Activated naive CD4-positive, alpha-beta T cell treated with anti-CD3 and anti-CD28 coated beads, Interleukin-2, amount 50 U/mL, for 24 hours (primary cell): ENCODE results near the gene SMOC2.

ENCODE experiments used
- H3K27ac Mint-ChIP-seq: one replicate; pipeline ENCODE4 v1.8.0; 2021; ENCODE audit warnings: mild to moderate bottlenecking, mixed read lengths
- H3K27me3 Mint-ChIP-seq: one replicate; pipeline ENCODE4 v1.8.0; 2021; ENCODE audit warnings: mixed read lengths
- H3K36me3 Mint-ChIP-seq: one replicate; pipeline ENCODE4 v1.8.0; 2021; ENCODE audit warnings: mixed read lengths
- H3K4me1 Mint-ChIP-seq: one replicate; pipeline ENCODE4 v1.8.0; 2021; ENCODE audit warnings: mixed read lengths
- H3K4me3 Mint-ChIP-seq: one replicate; pipeline ENCODE4 v1.8.0; 2021; ENCODE audit warnings: mild to moderate bottlenecking, mixed read lengths
- H3K9me3 Mint-ChIP-seq: one replicate; pipeline ENCODE4 v1.8.0; 2021; ENCODE audit warnings: mixed read lengths

The SMOC2 gene

DNA sequence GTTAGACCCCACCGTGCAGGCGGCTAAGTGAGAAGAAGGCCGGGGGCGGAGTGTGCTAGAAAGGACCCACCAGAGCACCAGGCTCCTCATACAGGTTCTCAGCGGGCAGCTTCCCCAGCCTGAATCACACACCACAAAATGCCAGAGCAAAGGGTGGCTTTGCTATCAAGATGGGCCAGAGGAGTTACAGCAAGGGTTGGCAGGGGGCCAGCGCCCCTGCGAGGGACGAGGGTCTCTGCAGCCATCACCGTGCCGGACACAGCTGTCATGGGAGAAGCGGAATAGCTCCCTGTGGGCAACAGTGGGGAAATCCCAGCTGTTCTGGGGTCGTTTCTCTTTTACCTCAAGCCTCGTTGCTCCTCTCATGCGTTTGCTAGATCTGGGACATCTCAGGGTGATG lies 206.3 kb downstream of the SMOC2 start:
- Mint-ChIP-seq H3K27ac (no peak overlapping the region), H3K4me3 (no peak overlapping the region), H3K27me3 (peaks cover 4% of the 10 kb centered on the region), H3K36me3 (no peaks in the 10 kb centered on the region), H3K4me1 (no peaks in the 10 kb centered on the region), H3K9me3 (no peaks in the 10 kb centered on the region)

DNA sequence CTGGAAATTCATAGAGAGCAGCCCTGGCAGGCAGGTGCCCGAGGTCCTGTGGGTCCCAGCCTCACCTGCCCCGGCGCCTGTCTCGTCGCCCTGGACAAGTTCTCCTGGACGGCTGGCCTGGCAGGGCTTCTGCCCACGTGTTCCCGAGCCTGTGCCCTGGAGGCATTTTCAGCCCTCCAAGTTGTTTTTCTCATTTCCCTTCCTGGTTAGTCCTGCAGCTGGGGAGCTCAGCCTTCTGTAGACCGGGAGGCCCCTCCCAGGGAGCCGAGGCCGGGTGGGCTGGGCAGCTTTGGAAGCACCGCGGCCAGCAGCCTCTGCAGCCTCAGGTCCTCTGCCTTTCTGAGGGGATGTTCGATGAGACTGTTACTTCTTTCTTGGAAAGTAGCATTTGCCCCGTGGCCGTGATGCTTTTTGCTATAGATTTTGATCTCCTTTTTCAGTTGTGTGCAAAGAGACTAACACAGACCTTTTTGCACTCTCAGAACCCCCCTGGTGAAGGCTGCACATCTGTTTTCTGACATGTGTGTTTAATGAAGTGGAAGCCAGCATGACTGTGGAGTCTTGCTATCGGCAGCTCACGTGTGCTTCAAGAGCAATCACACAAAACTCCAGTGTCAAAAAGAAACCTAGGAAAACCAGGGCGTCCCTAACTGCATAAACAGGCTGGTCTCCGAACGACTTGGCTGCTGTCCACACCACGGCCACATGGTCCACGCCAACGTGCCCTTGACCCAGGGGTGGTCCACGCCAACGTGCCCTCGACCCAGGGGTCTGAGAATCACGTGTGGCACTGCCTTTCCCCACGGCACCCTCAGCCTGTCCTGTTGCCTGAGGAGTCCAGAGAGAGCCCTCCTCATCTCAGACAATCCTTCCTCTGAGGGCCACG lies 207.5 kb downstream of the SMOC2 start:
- Mint-ChIP-seq H3K4me3 (no peak overlapping the region), H3K9me3 (no peaks in the 10 kb centered on the region), H3K27me3 (peaks cover 4% of the 10 kb centered on the region), H3K4me1 (no peaks in the 10 kb centered on the region), H3K27ac (no peak overlapping the region), H3K36me3 (no peaks in the 10 kb centered on the region)

DNA sequence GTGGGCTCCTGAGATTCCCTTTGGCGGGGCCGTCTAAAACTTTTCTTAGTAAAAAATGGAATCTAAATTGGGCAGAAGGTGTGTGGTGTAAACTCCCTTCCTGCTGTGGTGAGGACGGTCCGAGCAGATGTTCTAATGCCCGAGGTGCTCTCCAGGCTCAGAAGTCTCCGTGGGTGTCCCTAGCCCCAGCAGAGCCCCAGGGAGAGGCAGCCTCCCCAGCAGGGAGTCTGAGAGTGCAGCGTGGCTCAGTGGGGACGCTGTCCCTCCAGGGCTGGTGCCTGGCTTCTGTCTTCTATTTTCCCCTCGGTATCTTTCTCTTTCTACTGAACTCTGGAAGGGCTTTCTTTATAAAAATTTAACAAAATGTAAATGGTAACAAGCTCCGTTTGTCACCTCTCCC lies 208.2 kb downstream of the SMOC2 start:
- Mint-ChIP-seq H3K27ac (no peak overlapping the region), H3K9me3 (no peaks in the 10 kb centered on the region), H3K27me3 (peaks cover 4% of the 10 kb centered on the region), H3K4me3 (no peak overlapping the region), H3K36me3 (no peaks in the 10 kb centered on the region), H3K4me1 (no peaks in the 10 kb centered on the region)

- Mint-ChIP-seq H3K27me3 (peaks cover 4% of the 10 kb centered on the region), H3K9me3 (no peaks in the 10 kb centered on the region), H3K27ac (no peak overlapping the region), H3K36me3 (no peaks in the 10 kb centered on the region), H3K4me3 (no peak overlapping the region), H3K4me1 (no peaks in the 10 kb centered on the region)
Measured at GRCh38 chr6:168650671-168651111, 209.7 kb downstream of the SMOC2 start.

DNA sequence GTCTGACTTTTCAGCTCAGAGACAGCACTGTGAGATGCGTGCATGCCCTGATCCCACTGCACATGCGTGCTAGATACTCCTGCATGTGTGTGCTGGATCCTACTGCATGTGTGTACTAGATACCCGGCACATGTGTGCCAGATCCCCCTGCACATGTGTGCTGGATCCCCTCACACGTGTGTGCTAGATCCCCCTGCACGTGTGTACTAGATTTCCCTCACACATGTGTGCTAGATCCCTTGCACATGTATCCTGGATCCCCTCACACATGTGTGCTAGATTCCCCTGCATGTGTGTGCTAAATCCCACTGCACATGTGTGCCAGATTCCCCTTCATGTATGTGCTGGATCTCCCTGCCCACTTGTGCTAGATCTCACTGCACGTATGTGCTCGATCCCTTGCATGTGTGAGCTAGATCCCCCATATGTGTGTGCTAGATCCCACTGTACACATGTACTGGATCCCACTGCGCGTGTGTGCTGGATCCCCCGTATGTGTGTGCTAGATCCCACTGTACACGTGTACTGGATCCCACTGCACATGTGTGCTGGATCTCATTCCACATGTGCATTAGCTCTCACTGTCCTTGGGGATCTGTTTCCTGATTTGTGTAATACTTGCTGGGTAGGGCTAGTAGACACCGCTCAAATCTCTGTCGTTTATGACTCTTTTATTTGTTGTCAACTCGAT lies 214.6 kb downstream of the SMOC2 start:
- Mint-ChIP-seq H3K27ac (no peak overlapping the region), H3K27me3 (no peaks in the 10 kb centered on the region), H3K36me3 (no peaks in the 10 kb centered on the region), H3K9me3 (no peaks in the 10 kb centered on the region), H3K4me1 (no peaks in the 10 kb centered on the region), H3K4me3 (no peak overlapping the region)

DNA sequence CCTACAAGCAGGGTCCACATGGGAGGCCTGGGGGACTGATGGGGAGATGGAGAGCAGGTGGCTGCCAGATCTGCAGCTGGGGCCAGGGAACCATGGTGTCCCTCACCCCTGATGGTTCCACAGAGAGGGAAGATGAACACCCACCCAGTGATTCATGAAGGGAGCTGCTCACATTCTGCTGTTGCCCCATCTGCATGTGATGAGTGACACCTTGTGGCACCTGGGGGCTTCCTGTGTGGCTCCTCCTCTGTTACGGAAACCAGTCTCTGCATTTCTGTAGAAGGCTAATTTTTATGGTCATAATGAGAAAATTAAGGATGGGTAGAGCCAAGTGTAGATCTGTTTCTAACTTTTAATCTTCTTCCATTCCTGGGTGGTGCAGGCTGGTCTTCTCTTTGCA lies 217.1 kb downstream of the SMOC2 start:
- no peaks in the 10 kb centered on the region for H3K9me3 Mint-ChIP-seq
- H3K27me3 Mint-ChIP-seq, result peaks cover 4% of the 10 kb centered on the region
- no peaks in the 10 kb centered on the region for H3K36me3 Mint-ChIP-seq
- no peak overlapping the region for H3K4me3 Mint-ChIP-seq
- no peaks in the 10 kb centered on the region for H3K4me1 Mint-ChIP-seq
- H3K27ac Mint-ChIP-seq, result no peak overlapping the region

DNA sequence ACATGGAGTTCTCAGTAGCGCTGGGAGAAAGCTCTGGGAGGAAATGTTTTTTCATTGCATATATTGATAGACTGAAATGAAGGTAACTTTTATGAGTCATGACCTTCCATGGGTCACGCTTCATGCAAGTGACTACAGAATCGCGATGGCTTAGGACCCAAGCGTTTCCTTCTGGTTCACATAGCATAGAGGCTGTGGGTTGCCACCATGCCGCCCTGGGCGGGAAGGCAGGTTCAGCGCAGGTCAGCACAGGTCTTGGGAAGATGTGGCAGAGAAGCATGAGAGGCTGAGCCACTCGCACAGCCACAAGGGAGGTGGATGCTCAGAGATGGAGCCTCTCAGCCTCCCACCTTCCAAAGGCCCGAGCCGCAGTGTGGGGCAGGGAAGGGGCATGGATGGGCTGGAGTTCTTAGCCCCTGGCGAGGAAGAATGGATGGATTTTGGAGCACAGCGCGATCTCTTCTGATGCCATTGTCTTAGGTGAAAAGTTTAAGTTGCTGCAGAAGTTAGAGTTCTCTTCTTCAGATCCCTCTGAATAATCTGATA lies 219.5 kb downstream of the SMOC2 start:
- no peaks in the 10 kb centered on the region for H3K36me3 Mint-ChIP-seq
- no peak overlapping the region for H3K27ac Mint-ChIP-seq
- no peaks in the 10 kb centered on the region for H3K4me1 Mint-ChIP-seq
- H3K9me3 Mint-ChIP-seq, result no peaks in the 10 kb centered on the region
- no peak overlapping the region for H3K4me3 Mint-ChIP-seq
- peaks cover 4% of the 10 kb centered on the region for H3K27me3 Mint-ChIP-seq

DNA sequence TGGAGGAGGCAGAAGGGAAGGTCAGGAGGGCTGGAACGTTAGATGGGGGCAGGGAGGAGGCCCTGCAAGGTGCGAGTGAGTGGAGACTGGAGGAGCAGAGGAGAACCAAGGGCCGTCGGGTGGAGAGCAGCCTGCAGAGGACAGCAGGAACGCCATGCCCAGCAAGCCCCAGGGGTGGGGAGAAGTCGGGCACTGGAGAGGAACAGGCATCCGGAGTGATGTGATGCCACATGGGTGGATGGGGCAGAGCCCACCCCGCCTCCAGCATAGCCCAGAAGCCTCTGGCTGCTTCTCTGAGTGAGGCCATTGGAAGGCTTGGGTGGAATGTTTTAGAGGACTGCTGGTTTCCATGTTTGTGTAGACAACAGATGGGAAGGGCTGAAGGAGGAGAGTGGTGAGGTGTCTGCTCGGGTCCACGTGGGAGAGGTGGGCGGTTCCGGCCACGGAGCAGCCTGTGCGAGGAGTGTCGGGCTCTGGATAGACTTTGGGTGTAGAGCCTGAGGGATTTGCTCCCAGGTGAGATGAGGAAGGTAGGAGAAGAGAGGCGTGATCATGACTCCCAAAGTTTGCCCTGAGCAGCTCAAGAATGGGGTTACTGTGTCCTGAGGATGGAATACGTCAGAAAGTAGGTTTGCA lies 221.4 kb downstream of the SMOC2 start:
- no peaks in the 10 kb centered on the region for H3K4me1 Mint-ChIP-seq
- peaks cover 4% of the 10 kb centered on the region for H3K27me3 Mint-ChIP-seq
- H3K27ac Mint-ChIP-seq, result no peak overlapping the region
- H3K36me3 Mint-ChIP-seq, result no peaks in the 10 kb centered on the region
- no peak overlapping the region for H3K4me3 Mint-ChIP-seq
- H3K9me3 Mint-ChIP-seq, result no peaks in the 10 kb centered on the region

DNA sequence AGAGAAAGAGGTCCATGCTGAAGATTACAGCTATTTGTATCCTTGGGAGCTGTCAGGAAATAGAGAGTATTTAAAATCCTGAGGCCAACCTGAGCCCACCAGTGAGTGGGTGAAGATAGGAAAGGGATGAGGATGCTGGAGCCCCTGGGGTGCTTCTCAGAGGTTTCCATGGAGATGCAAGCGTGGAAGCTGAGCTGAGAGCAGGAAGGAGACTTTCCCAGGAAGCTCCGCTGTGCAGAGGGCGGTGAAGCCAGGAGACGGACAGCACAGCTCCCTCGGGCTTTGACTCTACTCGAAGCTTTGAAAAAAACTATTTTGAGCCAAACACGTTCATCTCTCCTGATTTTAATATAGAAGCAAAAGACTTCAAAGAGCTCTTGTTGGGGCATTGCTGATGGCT lies 222.1 kb downstream of the SMOC2 start:
- Mint-ChIP-seq H3K27me3 (peaks cover 4% of the 10 kb centered on the region), H3K27ac (no peak overlapping the region), H3K9me3 (no peaks in the 10 kb centered on the region), H3K4me1 (no peaks in the 10 kb centered on the region), H3K4me3 (no peak overlapping the region), H3K36me3 (no peaks in the 10 kb centered on the region)

GRCh38 chr6:168664956-168665355 lies 224.0 kb downstream of the SMOC2 start:
- Mint-ChIP-seq H3K4me3 (no peak overlapping the region), H3K36me3 (no peaks in the 10 kb centered on the region), H3K27ac (no peak overlapping the region), H3K9me3 (no peaks in the 10 kb centered on the region), H3K27me3 (peaks cover 4% of the 10 kb centered on the region), H3K4me1 (no peaks in the 10 kb centered on the region)

DNA sequence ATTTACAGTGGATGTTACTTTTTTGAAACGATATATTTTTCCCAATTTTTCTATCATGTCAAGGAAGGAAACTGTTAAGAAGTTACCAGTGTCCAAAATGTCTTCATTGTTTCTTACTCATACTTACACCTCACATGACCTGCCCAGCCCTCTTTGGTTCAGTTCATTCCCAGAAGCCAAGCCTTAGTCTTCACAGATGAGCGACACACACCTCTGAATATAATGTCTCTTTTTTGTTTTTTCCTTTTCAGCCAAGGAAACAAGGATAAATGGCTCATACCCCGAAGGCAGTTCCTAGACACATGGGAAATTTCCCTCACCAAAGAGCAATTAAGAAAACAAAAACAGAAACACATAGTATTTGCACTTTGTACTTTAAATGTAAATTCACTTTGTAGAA lies 225.2 kb downstream of the SMOC2 start:
- Mint-ChIP-seq H3K27me3 (peaks cover 4% of the 10 kb centered on the region), H3K4me1 (no peaks in the 10 kb centered on the region), H3K9me3 (no peaks in the 10 kb centered on the region), H3K27ac (no peak overlapping the region), H3K4me3 (no peak overlapping the region), H3K36me3 (no peaks in the 10 kb centered on the region)

DNA sequence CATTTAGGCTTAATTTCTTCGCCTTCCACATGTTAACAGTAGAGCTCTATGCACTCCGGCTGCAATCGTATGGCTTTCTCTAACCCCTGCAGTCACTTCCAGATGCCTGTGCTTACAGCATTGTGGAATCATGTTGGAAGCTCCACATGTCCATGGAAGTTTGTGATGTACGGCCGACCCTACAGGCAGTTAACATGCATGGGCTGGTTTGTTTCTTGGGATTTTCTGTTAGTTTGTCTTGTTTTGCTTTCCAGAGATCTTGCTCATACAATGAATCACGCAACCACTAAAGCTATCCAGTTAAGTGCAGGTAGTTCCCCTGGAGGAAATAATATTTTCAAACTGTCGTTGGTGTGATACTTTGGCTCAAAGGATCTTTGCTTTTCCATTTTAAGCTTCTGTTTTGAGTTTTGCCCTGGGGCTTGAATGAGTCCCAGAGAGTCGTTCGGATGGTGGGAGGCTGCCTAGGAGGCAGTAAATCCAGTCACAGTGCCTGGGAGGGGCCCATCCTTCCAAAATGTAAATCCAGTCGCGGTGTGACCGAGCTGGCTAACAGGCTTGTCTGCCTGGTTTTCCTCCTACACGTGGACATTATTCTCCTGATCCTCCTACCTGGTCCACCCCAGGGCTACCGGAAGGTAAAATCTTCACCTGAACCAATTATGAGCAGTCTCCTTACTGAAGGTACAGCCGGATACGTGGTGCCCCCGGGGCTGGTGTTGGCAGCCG lies 225.9 kb downstream of the SMOC2 start:
- Mint-ChIP-seq H3K27me3 (peaks cover 4% of the 10 kb centered on the region), H3K4me1 (no peaks in the 10 kb centered on the region), H3K4me3 (no peak overlapping the region), H3K36me3 (no peaks in the 10 kb centered on the region), H3K27ac (no peak overlapping the region), H3K9me3 (no peaks in the 10 kb centered on the region)

GRCh38 chr6:168667428-168667805 lies 226.4 kb downstream of the SMOC2 start:
- Mint-ChIP-seq H3K4me1 (no peaks in the 10 kb centered on the region), H3K4me3 (no peak overlapping the region), H3K27me3 (peaks cover 2% of the 10 kb centered on the region), H3K36me3 (no peaks in the 10 kb centered on the region), H3K27ac (no peak overlapping the region), H3K9me3 (no peaks in the 10 kb centered on the region)

DNA sequence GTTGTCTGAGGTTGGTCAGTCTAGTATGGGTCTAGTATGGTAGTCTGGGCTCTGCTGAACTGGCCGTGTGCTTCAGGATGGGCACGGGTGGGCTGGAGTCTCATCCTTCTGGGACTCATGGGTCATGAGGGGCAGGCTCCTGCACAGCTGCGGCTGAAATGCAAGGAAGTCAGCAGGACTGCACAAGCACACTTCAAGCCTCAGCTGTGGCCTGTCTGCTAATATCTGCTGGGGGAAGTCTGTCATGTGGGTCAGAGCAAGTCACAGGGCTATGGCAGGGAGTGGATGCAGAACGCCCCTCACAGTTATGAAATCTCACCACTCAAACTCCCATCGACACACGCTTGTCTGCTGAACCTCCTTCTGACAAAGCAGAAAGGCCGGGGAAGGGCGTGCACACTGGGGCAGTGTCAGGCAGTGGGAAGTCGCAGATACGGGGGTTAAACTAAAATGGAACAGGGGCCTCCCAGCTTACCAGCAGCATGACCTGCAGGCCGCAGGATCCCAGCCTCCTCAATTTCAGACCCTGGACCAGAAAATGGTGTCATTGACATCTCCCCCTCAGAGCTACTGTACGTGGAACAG lies 229.5 kb downstream of the SMOC2 start:
- Mint-ChIP-seq H3K27ac (no peak overlapping the region), H3K36me3 (no peaks in the 10 kb centered on the region), H3K4me3 (no peak overlapping the region), H3K27me3 (peaks cover 4% of the 10 kb centered on the region), H3K9me3 (no peaks in the 10 kb centered on the region), H3K4me1 (no peaks in the 10 kb centered on the region)
